Measurements from ENCODE around the gene APBB3. TPM values are rescaled to one million over a fixed set of nuclear protein-coding genes. Genes with fewer than 3 reads are reported as not detected.

APBB3 gene
- total and polyA plus RNA-seq, 5 donors from 2014 or later, result 3.4 to 50.8 (median 4.1) TPM

- Mint-ChIP-seq H3K4me1 (peaks cover 0 to 24% (median 15%) of the 10 kb centered on the region in 4 donors), H3K9me3 (peaks cover 0 to 3% (median 0%) of the 10 kb centered on the region in 7 donors), H3K27ac (no peak overlapping the region), H3K4me3 (no peak overlapping the region), H3K36me3 (peaks cover 16% of the 10 kb centered on the region), H3K27me3 (no peaks in the 10 kb centered on the region)
- Histone ChIP-seq H3K36me3 (ENCODE audit: control insufficient read depth, insufficient read depth, low read length) (no peaks in the 10 kb centered on the region), H3K4me3 (ENCODE audit: low read depth, low read length) (no peak overlapping the region), H3K27me3 (ENCODE audit: control insufficient read depth, insufficient read depth, low read length) (no peaks in the 10 kb centered on the region), H3K9me3 (ENCODE audit: control insufficient read depth in 2 of 2, low read length in 2 of 2) (no peaks in the 10 kb centered on the region), H3K27ac (ENCODE audit: insufficient read depth, low read length, poor library complexity, severe bottlenecking) (no peak overlapping the region), H3K4me1 (ENCODE audit: control insufficient read depth, insufficient read depth, low read length, poor library complexity, severe bottlenecking) (peaks cover 6% of the 10 kb centered on the region)
- ATAC-seq (ENCODE audit: low read depth in 2 of 2), result no peak
- no peak for DNase-seq
Observed at GRCh38 chr5:140574165-140574564, 9.8 kb upstream of the APBB3 start.

- H3K9me3 Mint-ChIP-seq, result peaks cover 0 to 3% (median 0%) of the 10 kb centered on the region in 7 donors
- peaks cover 0 to 29% (median 19%) of the 10 kb centered on the region in 4 donors for H3K4me1 Mint-ChIP-seq
- Histone ChIP-seq H3K36me3 (ENCODE audit: control insufficient read depth, insufficient read depth, low read length) (peaks cover 1% of the 10 kb centered on the region), H3K27me3 (ENCODE audit: control insufficient read depth, insufficient read depth, low read length) (no peaks in the 10 kb centered on the region), H3K4me1 (ENCODE audit: control insufficient read depth, insufficient read depth, low read length, poor library complexity, severe bottlenecking) (peaks cover 9% of the 10 kb centered on the region), H3K9me3 (ENCODE audit: control insufficient read depth in 2 of 2, low read length in 2 of 2) (no peaks in the 10 kb centered on the region), H3K4me3 (ENCODE audit: low read depth, low read length) (no peak overlapping the region), H3K27ac (ENCODE audit: insufficient read depth, low read length, poor library complexity, severe bottlenecking) (no peak overlapping the region)
- H3K4me3 Mint-ChIP-seq, result no peak overlapping the region
- H3K27ac Mint-ChIP-seq, result no peak overlapping the region
- H3K36me3 Mint-ChIP-seq, result peaks cover 16% of the 10 kb centered on the region
- no peaks in the 10 kb centered on the region for H3K27me3 Mint-ChIP-seq
- no peak for ATAC-seq (ENCODE audit: low read depth in 2 of 2)
- no peak for DNase-seq
Observed at GRCh38 chr5:140573683-140574082, 9.3 kb upstream of the APBB3 start.

GRCh38 chr5:140571105-140571504 is 6.7 kb upstream of the APBB3 start:
- Histone ChIP-seq H3K4me3 (ENCODE audit: low read depth, low read length) (no peak overlapping the region), H3K27ac (ENCODE audit: insufficient read depth, low read length, poor library complexity, severe bottlenecking) (no peak overlapping the region), H3K27me3 (ENCODE audit: control insufficient read depth, insufficient read depth, low read length) (no peaks in the 10 kb centered on the region), H3K4me1 (ENCODE audit: control insufficient read depth, insufficient read depth, low read length, poor library complexity, severe bottlenecking) (peaks cover 15% of the 10 kb centered on the region), H3K9me3 (ENCODE audit: control insufficient read depth in 2 of 2, low read length in 2 of 2) (no peaks in the 10 kb centered on the region), H3K36me3 (ENCODE audit: control insufficient read depth, insufficient read depth, low read length) (peaks cover 24% of the 10 kb centered on the region)
- DNase-seq (no peak), ATAC-seq (ENCODE audit: low read depth in 2 of 2) (no peak)
- Mint-ChIP-seq H3K4me3 (peak overlapping the region in 1 of 4 donors; percentile 48), H3K36me3 (peaks cover 33% of the 10 kb centered on the region), H3K27ac (peak overlapping the region in 1 of 3 donors; percentile 36), H3K9me3 (peaks cover 0 to 3% (median 0%) of the 10 kb centered on the region in 7 donors), H3K4me1 (peaks cover 0 to 43% (median 31%) of the 10 kb centered on the region in 4 donors), H3K27me3 (no peaks in the 10 kb centered on the region)

GRCh38 chr5:140570488-140570887 is 6.1 kb upstream of the APBB3 start:
- Mint-ChIP-seq H3K9me3 (peaks cover 0 to 3% (median 0%) of the 10 kb centered on the region in 7 donors), H3K27ac (peak overlapping the region in 2 of 3 donors; percentile 98 to 99), H3K27me3 (no peaks in the 10 kb centered on the region), H3K4me1 (peaks cover 0 to 48% (median 36%) of the 10 kb centered on the region in 4 donors), H3K4me3 (peak overlapping the region in 2 of 4 donors; percentile 48 to 50), H3K36me3 (peaks cover 36% of the 10 kb centered on the region)
- Histone ChIP-seq H3K27me3 (ENCODE audit: control insufficient read depth, insufficient read depth, low read length) (no peaks in the 10 kb centered on the region), H3K27ac (ENCODE audit: insufficient read depth, low read length, poor library complexity, severe bottlenecking) (no peak overlapping the region), H3K4me1 (ENCODE audit: control insufficient read depth, insufficient read depth, low read length, poor library complexity, severe bottlenecking) (peaks cover 21% of the 10 kb centered on the region), H3K36me3 (ENCODE audit: control insufficient read depth, insufficient read depth, low read length) (peaks cover 26% of the 10 kb centered on the region), H3K9me3 (ENCODE audit: control insufficient read depth in 2 of 2, low read length in 2 of 2) (no peaks in the 10 kb centered on the region), H3K4me3 (ENCODE audit: low read depth, low read length) (no peak overlapping the region)
- DNase-seq (no peak), ATAC-seq (ENCODE audit: low read depth in 2 of 2) (no peak)

GRCh38 chr5:140570058-140570457 is 5.7 kb upstream of the APBB3 start:
- Histone ChIP-seq H3K9me3 (ENCODE audit: control insufficient read depth in 2 of 2, low read length in 2 of 2) (no peaks in the 10 kb centered on the region), H3K36me3 (ENCODE audit: control insufficient read depth, insufficient read depth, low read length) (peaks cover 26% of the 10 kb centered on the region), H3K27me3 (ENCODE audit: control insufficient read depth, insufficient read depth, low read length) (no peaks in the 10 kb centered on the region), H3K4me3 (ENCODE audit: low read depth, low read length) (no peak overlapping the region), H3K27ac (ENCODE audit: insufficient read depth, low read length, poor library complexity, severe bottlenecking) (peak overlapping the region; percentile 83), H3K4me1 (ENCODE audit: control insufficient read depth, insufficient read depth, low read length, poor library complexity, severe bottlenecking) (peaks cover 25% of the 10 kb centered on the region)
- Mint-ChIP-seq H3K36me3 (peaks cover 36% of the 10 kb centered on the region), H3K4me1 (peaks cover 0 to 52% (median 39%) of the 10 kb centered on the region in 4 donors), H3K4me3 (peak overlapping the region in 1 of 4 donors; percentile 50), H3K9me3 (peaks cover 0 to 3% (median 0%) of the 10 kb centered on the region in 7 donors), H3K27ac (peak overlapping the region; percentile 98 to 99 (median 98)), H3K27me3 (no peaks in the 10 kb centered on the region)
- DNase-seq (no peak), ATAC-seq (ENCODE audit: low read depth in 2 of 2) (no peak)

- peak overlapping the region; percentile 98 to 99 (median 98) for H3K27ac Mint-ChIP-seq
- no peaks in the 10 kb centered on the region for H3K9me3 ChIP-seq (ENCODE audit: control insufficient read depth in 2 of 2, low read length in 2 of 2)
- H3K9me3 Mint-ChIP-seq, result peaks cover 0 to 3% (median 0%) of the 10 kb centered on the region in 7 donors
- H3K27ac ChIP-seq (ENCODE audit: insufficient read depth, low read length, poor library complexity, severe bottlenecking), result peak overlapping the region; percentile 83
- H3K36me3 Mint-ChIP-seq, result peaks cover 39% of the 10 kb centered on the region
- H3K4me3 ChIP-seq (ENCODE audit: low read depth, low read length), result peak overlapping the region; percentile 54
- ATAC-seq (ENCODE audit: low read depth in 2 of 2) (no peak), DNase-seq (peak in 2 of 3 donors; percentile 26 to 74)
- no peaks in the 10 kb centered on the region for H3K27me3 ChIP-seq (ENCODE audit: control insufficient read depth, insufficient read depth, low read length)
- peaks cover 26% of the 10 kb centered on the region for H3K36me3 ChIP-seq (ENCODE audit: control insufficient read depth, insufficient read depth, low read length)
- no peaks in the 10 kb centered on the region for H3K27me3 Mint-ChIP-seq
- H3K4me1 ChIP-seq (ENCODE audit: control insufficient read depth, insufficient read depth, low read length, poor library complexity, severe bottlenecking), result peaks cover 29% of the 10 kb centered on the region
- peak overlapping the region; percentile 53 to 88 (median 82) for H3K4me3 Mint-ChIP-seq
- H3K4me1 Mint-ChIP-seq, result peaks cover 0 to 60% (median 42%) of the 10 kb centered on the region in 4 donors
Observed at GRCh38 chr5:140569197-140569596, 4.8 kb upstream of the APBB3 start.

- Mint-ChIP-seq H3K27ac (peak overlapping the region; percentile 98 to 99 (median 98)), H3K4me3 (peak overlapping the region; percentile 7 to 88 (median 66)), H3K27me3 (no peaks in the 10 kb centered on the region), H3K36me3 (peaks cover 35% of the 10 kb centered on the region), H3K4me1 (peaks cover 0 to 65% (median 42%) of the 10 kb centered on the region in 4 donors), H3K9me3 (peaks cover 0 to 3% (median 0%) of the 10 kb centered on the region in 7 donors)
- H3K36me3 ChIP-seq (ENCODE audit: control insufficient read depth, insufficient read depth, low read length), result peaks cover 26% of the 10 kb centered on the region
- peak overlapping the region; percentile 83 for H3K27ac ChIP-seq (ENCODE audit: insufficient read depth, low read length, poor library complexity, severe bottlenecking)
- H3K27me3 ChIP-seq (ENCODE audit: control insufficient read depth, insufficient read depth, low read length), result no peaks in the 10 kb centered on the region
- peak overlapping the region; percentile 54 for H3K4me3 ChIP-seq (ENCODE audit: low read depth, low read length)
- peaks cover 32% of the 10 kb centered on the region for H3K4me1 ChIP-seq (ENCODE audit: control insufficient read depth, insufficient read depth, low read length, poor library complexity, severe bottlenecking)
- ATAC-seq (ENCODE audit: low read depth in 2 of 2) (no peak), DNase-seq (no peak)
- H3K9me3 ChIP-seq (ENCODE audit: control insufficient read depth in 2 of 2, low read length in 2 of 2), result no peaks in the 10 kb centered on the region
Observed at GRCh38 chr5:140568443-140569063, 4.2 kb upstream of the APBB3 start.
